GM19463 (cell line): ENCODE results near the gene SH3GLB2.
"Not testable (repeated sequence)": the region's sequence is repeated elsewhere in the genome, so short reads cannot be mapped to it uniquely, and the experiment has no call there.

Source experiments
- ATAC-seq: cut with Tn5 transposase; IDR thresholded peaks from one replicate; pipeline ENCODE4 v1.9.1; 2021; ENCODE audit warnings: mild to moderate bottlenecking, moderate library complexity; ENCODE audit not compliant: unreplicated experiment

The SH3GLB2 gene

GRCh38 chr9:129054163-129054851, 26.2 kb upstream of the SH3GLB2 start:
- no peak for ATAC-seq

GRCh38 chr9:129053020-129053419, 24.9 kb upstream of the SH3GLB2 start:
- no peak for ATAC-seq

- no peak for ATAC-seq
Observed at GRCh38 chr9:129052592-129052991, 24.5 kb upstream of the SH3GLB2 start.

- ATAC-seq: no peak
Observed at GRCh38 chr9:129042016-129042415, 13.9 kb upstream of the SH3GLB2 start.

GRCh38 chr9:129040113-129040643, 12.0 kb upstream of the SH3GLB2 start:
- no peak for ATAC-seq

- ATAC-seq: no peak
Observed at GRCh38 chr9:129038109-129038852, 10.2 kb upstream of the SH3GLB2 start.

- ATAC-seq: no peak
Observed at GRCh38 chr9:129037767-129038098, 9.6 kb upstream of the SH3GLB2 start.

- ATAC-seq: no peak
Observed at GRCh38 chr9:129036923-129037766, 9.0 kb upstream of the SH3GLB2 start.

- peak; percentile 97 for ATAC-seq
Observed at GRCh38 chr9:129036241-129036922, 8.3 kb upstream of the SH3GLB2 start, which contains the start of gene MIGA2. TSS of gene MIGA2 (plus strand) at chr9:129036626. CDS start at chr9:129040595, 3,969 bp downstream.

GRCh38 chr9:129035838-129036237, 7.7 kb upstream of the SH3GLB2 start:
- ATAC-seq: not testable (repeated sequence)

GRCh38 chr9:129033216-129033615, 5.1 kb upstream of the SH3GLB2 start:
- ATAC-seq: no peak

- ATAC-seq: no peak
Observed at GRCh38 chr9:129032541-129033159, 4.5 kb upstream of the SH3GLB2 start.

- ATAC-seq: no peak
Observed at GRCh38 chr9:129031514-129031913, 3.4 kb upstream of the SH3GLB2 start.

GRCh38 chr9:129030191-129030590, 2.1 kb upstream of the SH3GLB2 start:
- no peak for ATAC-seq

GRCh38 chr9:129027685-129028191, 393 bp downstream of the SH3GLB2 start:
- peak; percentile 37 for ATAC-seq

- peak; percentile 5 for ATAC-seq
Observed at GRCh38 chr9:129027224-129027684, 877 bp downstream of the SH3GLB2 start.

GRCh38 chr9:129026442-129027223, 1.5 kb downstream of the SH3GLB2 start:
- ATAC-seq: no peak

GRCh38 chr9:129023908-129024233, 4.3 kb downstream of the SH3GLB2 start:
- ATAC-seq: no peak
